COR-L47 (cell line): ENCODE data around the gene BCL11B.
A peak's percentile ranks its signal among the peaks of the same experiment; 100 is the strongest.

Experiments used
- DNase-seq: peaks from one replicate; lab custom pipeline; 2025; lab: John Stamatoyannopoulos, UW

BCL11B gene

DNA sequence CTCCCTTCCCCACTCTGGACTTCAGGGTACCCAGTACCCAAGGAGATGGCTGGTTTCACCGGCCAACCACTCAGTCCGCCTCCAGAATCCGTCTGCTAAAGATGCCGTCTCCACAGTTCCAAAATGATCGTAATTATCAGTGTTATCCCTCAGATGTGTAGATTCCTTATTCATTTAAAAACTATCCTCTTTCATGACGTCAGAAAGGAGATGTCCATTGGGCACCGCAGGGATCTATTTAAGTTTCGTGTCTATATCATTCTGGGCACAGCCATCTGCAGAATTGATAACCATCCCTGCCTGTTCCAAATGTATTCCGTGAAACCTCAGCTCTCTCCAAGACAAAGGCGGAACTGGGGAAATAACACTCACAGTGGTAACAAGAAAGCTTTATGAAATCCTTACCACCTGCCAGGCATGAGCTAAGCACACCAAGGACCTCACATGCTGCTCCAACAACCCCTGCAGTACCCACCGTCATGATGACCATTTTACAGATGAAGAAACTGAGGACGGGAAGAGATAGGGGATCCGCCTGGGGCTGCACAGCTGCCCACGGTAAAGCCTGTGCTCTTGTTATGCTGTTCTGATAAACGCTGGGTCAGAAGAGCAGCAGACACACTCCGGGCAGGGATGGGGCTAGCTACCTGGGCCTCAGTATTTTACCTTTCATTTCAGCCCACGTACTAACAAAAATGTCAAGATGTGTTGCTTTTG is 90.0 kb downstream of the BCL11B start:
- no peak for DNase-seq

DNA sequence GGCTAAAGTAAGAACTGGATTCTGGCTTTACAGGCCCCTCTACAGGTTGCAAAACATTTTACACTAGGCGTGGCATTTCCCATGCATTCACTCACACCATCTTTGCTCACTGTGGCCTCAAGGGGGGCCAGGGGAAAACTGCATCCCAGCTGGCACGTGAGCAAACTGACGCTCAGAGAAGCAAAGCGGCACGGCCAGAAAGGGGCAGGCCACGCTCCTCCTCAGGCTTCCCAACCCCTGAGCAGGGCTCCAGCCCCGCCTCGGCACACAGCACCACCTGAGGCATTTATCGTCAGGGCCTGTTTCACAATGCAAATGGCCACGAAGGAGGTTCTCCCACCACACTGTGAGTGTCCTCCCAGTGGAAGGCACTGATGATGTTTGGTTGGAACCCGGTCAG is 90.8 kb downstream of the BCL11B start:
- DNase-seq: no peak

DNA sequence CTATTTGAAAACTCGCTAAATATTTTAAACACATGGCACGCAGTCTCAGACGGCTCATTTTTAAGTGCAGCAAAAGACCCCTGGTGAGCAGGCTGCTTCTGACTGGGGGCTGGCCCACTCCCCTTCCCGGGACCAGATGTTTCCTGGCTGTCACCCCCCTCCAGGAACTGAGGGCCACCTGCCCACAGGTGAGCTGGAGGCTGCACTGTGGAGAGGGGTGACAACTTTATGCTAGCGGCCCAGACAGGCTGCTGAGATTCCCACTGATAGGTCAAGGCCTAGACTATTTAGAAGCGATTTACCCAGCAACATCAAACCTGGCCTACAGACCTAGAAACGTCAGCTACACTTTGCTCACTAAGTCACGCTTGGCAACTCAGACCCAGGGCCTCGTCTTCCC is 92.1 kb downstream of the BCL11B start:
- no peak for DNase-seq

DNA sequence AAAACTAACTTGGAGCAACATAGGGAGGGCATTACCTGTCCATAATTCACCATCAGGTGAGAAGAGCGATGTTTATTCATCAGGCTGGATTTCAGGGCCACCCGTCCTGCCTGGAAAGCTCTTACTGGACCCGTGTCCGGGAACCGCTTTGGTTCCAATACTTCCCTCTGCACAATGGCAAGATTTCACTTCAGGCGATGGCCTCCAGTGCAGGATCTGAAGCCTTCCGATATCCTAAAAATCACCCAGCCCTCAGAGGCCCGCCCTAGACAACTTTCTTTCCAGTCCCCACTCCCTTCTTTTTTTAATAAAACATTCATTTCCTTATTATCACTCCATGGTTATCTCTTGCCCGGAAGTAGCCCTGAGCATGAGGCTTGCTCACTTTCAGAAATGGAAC is 92.5 kb downstream of the BCL11B start:
- DNase-seq: no peak

DNA sequence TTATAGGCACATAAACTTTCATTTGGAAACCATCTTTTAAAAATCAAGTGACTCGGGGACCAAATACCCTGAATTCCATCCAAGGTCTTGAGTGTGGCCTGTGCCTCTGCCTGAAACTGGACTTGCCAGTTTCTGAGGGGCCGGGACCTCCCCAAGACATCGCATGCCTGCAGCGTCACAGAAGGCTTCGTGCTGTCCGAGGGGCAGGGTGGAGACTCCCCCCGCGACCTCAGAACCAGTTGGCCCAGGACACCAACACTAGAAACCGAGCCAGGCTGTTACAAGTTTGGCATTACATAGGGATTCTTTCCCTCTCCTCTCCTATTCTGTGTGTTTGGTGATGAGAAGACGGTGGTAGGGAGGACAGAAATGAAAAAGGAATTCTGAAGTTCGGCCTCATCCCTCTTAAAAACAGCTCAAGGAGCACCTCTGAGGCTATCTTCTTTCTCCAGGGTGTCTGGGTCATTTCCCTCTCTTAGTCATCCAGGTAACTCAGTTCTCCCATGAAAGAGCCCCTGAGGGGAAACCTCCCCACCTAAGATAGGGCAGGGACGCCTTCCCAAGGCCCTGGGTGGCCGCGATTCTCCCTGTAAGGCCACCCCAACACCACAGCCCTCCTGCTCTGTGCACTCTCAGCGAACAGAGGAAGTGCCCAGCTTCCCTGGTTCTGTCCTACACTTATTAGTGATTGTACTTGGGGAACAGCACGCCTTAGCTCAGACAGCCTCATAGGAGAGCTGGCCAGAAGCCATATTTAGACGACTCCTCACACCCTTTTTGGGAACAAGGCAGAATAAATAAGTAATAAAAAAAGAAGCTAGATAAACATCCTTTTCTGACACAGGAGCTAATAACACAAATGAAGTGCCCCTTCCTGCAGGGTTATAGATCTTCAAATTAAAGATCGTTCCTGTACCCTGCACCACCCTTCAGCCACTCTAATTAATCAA is 93.8 kb downstream of the BCL11B start:
- no peak for DNase-seq

GRCh38 chr14:99177046-99177655 is 94.8 kb downstream of the BCL11B start:
- DNase-seq: no peak

DNA sequence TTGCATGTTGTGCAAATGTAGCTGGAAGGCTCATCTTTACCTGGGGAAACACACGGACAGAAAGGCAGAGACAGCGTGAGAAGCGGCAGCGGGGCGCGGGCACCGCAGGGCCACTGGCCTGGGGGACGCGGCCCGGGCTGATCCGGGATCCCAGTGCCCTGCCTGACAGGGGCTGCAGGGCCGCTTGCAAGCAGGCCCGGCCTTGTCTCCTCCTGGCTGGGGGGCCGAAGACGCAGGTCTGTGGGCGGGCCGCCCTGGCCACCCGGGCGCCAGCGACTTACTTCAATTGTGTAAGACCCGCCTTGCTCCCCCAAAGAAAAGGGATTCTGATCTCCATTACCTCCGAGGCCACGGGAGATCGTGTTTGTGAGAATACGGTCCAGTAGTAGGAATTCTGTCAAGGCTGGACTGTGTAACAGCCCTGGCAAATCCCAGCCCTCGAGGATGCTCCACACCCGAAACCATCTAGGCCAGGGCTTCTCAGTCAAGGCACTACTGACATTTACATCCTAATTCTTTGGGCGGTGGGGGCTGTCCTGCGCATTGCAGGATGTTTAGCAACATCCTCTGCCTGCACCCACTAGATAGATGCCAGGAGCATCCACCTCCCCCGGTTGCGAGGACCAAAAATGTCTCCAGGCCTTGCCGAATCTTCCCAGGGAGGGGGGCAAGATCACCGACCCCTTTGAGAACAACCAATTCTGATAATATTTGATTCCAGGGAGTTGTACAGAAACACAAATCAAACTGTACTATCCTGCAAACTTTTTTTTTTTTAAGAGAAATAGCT is 95.6 kb downstream of the BCL11B start:
- no peak for DNase-seq

GRCh38 chr14:99175331-99176155 is 96.5 kb downstream of the BCL11B start:
- DNase-seq: no peak

- DNase-seq: no peak
These were observed 97.2 kb downstream of the BCL11B start for GRCh38 chr14:99174770-99175319.

- DNase-seq: no peak
These were observed 97.8 kb downstream of the BCL11B start for GRCh38 chr14:99174081-99174769.

DNA sequence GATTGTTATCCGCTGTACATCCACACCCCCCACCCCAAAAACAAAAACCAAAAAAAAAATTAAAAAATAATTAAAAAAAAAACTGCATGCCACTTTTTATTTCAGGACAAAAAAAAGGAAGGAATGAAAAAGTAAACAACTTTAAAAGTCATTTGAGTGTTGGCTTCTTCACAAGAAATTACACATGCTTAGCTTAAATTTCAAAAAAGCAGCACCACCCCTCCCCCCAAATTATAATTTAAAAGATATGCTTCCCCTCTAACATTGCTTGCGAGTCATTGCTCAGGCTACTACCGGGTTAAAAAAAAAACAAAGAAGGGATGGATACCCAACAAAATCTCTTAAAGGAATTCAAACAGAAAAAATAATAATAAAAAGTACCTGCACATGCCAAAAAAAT is 98.5 kb downstream of the BCL11B start:
- no peak for DNase-seq

- DNase-seq: no peak
These were observed 98.9 kb downstream of the BCL11B start for GRCh38 chr14:99173086-99173485.

- no peak for DNase-seq
These were observed 100.6 kb downstream of the BCL11B start for GRCh38 chr14:99171396-99171795.

- DNase-seq: no peak
These were observed 102.1 kb downstream of the BCL11B start for GRCh38 chr14:99169776-99170356.

- DNase-seq: no peak
These were observed 103.7 kb downstream of the BCL11B start for GRCh38 chr14:99168330-99168729.

DNA sequence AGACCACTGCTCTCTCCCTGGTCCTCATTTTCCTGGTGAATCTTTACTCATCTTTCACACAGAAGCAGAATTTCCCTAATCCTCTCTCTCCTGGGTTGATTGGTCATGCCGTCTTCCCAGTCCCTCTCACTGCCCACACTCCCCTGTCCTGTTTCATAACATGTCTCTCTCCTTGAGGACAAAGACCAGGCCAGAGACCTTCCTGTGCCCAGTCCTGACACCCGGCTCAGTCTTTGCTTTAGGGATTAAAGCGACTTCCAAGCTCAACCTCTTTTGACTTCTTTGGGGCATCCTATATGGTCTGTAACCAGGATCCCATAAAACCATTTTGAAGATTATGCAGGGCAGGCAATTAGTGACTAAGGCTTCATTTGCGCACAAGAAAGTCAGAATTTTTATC is 105.5 kb downstream of the BCL11B start:
- no peak for DNase-seq

GRCh38 chr14:99164712-99165111 is 107.3 kb downstream of the BCL11B start:
- DNase-seq: peak; percentile 14

DNA sequence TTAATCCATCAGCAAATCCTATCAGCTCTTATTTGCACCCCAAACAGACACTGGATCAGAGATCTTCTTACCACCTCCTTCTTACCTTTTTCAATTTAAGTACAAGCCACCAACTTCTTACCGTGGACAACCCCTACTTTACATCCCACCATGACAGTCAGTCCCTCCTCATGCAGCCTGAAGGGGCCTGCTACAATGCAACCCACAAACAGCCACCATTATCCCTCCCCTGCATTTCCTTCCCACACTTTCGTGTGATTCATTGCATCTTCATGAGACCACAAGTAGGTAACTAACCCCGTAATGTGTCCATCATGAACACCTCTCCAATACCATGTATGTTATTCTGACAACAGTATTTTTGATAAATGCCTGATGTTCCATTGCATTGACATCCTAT is 108.6 kb downstream of the BCL11B start:
- DNase-seq: no peak
